ENCODE results near the gene ERGIC3.
A peak's percentile ranks its signal among the peaks of the same experiment; 100 is the strongest.

Gene ERGIC3

GRCh38 chr20:35564905-35565304 lies 23.0 kb downstream of the ERGIC3 start:
- H2AFZ ChIP-seq (ENCODE audit: low read length), result no peak overlapping the region
- H3K9me2 ChIP-seq (ENCODE audit: low read depth, low read length), result no peaks in the 10 kb centered on the region
- H3K36me3 ChIP-seq (ENCODE audit: insufficient read depth, low read length), result no peaks in the 10 kb centered on the region
- H4K20me1 ChIP-seq (ENCODE audit: insufficient read depth, low read length), result no peaks in the 10 kb centered on the region
- no peak overlapping the region for H3K9ac ChIP-seq (ENCODE audit: low read length)
- no peaks in the 10 kb centered on the region for H3K79me2 ChIP-seq (ENCODE audit: insufficient read depth, low read length)
- no peak overlapping the region for H3K4me3 ChIP-seq (ENCODE audit: low read depth, low read length, poor library complexity, severe bottlenecking)
- no peaks in the 10 kb centered on the region for H3F3A ChIP-seq (ENCODE audit: insufficient read depth, low read length)
- no peak overlapping the region for H3K4me2 ChIP-seq (ENCODE audit: low read length)
- no peaks in the 10 kb centered on the region for H3K27me3 ChIP-seq (ENCODE audit: insufficient read depth, low read length)
- TF ChIP-seq EZH2 (IDR thresholded peaks at IDR 0.05; ENCODE audit: borderline replicate concordance, low read length) (no peak), CTCF (IDR thresholded peaks at IDR 0.05; ENCODE audit: low read length) (no peak)
- no peaks in the 10 kb centered on the region for H3K9me3 ChIP-seq (ENCODE audit: low read length)
- H3K4me1 ChIP-seq (ENCODE audit: insufficient read depth, low read length, severe bottlenecking), result peaks cover 15% of the 10 kb centered on the region
- no peak overlapping the region for H3K27ac ChIP-seq (ENCODE audit: low read depth, low read length, poor library complexity, severe bottlenecking)

GRCh38 chr20:35568645-35569044 lies 26.8 kb downstream of the ERGIC3 start:
- Histone ChIP-seq H2AFZ (ENCODE audit: low read length) (no peak overlapping the region), H3K79me2 (ENCODE audit: insufficient read depth, low read length) (no peaks in the 10 kb centered on the region), H3K4me1 (ENCODE audit: insufficient read depth, low read length, severe bottlenecking) (no peaks in the 10 kb centered on the region), H3F3A (ENCODE audit: insufficient read depth, low read length) (no peaks in the 10 kb centered on the region), H3K9me2 (ENCODE audit: low read depth, low read length) (no peaks in the 10 kb centered on the region), H3K4me2 (ENCODE audit: low read length) (no peak overlapping the region), H3K27ac (ENCODE audit: low read depth, low read length, poor library complexity, severe bottlenecking) (no peak overlapping the region), H3K9me3 (ENCODE audit: low read length) (no peaks in the 10 kb centered on the region), H3K9ac (ENCODE audit: low read length) (no peak overlapping the region), H3K4me3 (ENCODE audit: low read depth, low read length, poor library complexity, severe bottlenecking) (no peak overlapping the region), H3K36me3 (ENCODE audit: insufficient read depth, low read length) (no peaks in the 10 kb centered on the region; the same call in 1 of the 2 replicates), H4K20me1 (ENCODE audit: insufficient read depth, low read length) (no peaks in the 10 kb centered on the region), H3K27me3 (ENCODE audit: insufficient read depth, low read length) (no peaks in the 10 kb centered on the region)
- peak; percentile 47; the same call in 1 of the 2 replicates for TF ChIP-seq CTCF (IDR thresholded peaks at IDR 0.05; ENCODE audit: low read length)
- TF ChIP-seq EZH2 (IDR thresholded peaks at IDR 0.05; ENCODE audit: borderline replicate concordance, low read length), result no peak

GRCh38 chr20:35571555-35571954 lies 29.7 kb downstream of the ERGIC3 start:
- Histone ChIP-seq H3K79me2 (ENCODE audit: insufficient read depth, low read length) (no peaks in the 10 kb centered on the region), H2AFZ (ENCODE audit: low read length) (no peak overlapping the region), H3K9me2 (ENCODE audit: low read depth, low read length) (no peaks in the 10 kb centered on the region), H3K36me3 (ENCODE audit: insufficient read depth, low read length) (no peaks in the 10 kb centered on the region; the same call in 1 of the 2 replicates), H4K20me1 (ENCODE audit: insufficient read depth, low read length) (no peaks in the 10 kb centered on the region), H3K4me2 (ENCODE audit: low read length) (no peak overlapping the region), H3K27ac (ENCODE audit: low read depth, low read length, poor library complexity, severe bottlenecking) (no peak overlapping the region), H3K4me3 (ENCODE audit: low read depth, low read length, poor library complexity, severe bottlenecking) (no peak overlapping the region), H3K9me3 (ENCODE audit: low read length) (no peaks in the 10 kb centered on the region), H3K9ac (ENCODE audit: low read length) (no peak overlapping the region), H3F3A (ENCODE audit: insufficient read depth, low read length) (no peaks in the 10 kb centered on the region), H3K27me3 (ENCODE audit: insufficient read depth, low read length) (no peaks in the 10 kb centered on the region), H3K4me1 (ENCODE audit: insufficient read depth, low read length, severe bottlenecking) (no peaks in the 10 kb centered on the region)
- TF ChIP-seq CTCF (IDR thresholded peaks at IDR 0.05; ENCODE audit: low read length) (no peak), EZH2 (IDR thresholded peaks at IDR 0.05; ENCODE audit: borderline replicate concordance, low read length) (no peak)
